ENCODE measurements around the gene ZNF487. TPM values are rescaled to one million over a fixed set of nuclear protein-coding genes. Genes with fewer than 3 reads are reported as not detected.

Gene ZNF487
- total RNA-seq, 1 experiment from 2014 or later = 1.4 TPM

DNA sequence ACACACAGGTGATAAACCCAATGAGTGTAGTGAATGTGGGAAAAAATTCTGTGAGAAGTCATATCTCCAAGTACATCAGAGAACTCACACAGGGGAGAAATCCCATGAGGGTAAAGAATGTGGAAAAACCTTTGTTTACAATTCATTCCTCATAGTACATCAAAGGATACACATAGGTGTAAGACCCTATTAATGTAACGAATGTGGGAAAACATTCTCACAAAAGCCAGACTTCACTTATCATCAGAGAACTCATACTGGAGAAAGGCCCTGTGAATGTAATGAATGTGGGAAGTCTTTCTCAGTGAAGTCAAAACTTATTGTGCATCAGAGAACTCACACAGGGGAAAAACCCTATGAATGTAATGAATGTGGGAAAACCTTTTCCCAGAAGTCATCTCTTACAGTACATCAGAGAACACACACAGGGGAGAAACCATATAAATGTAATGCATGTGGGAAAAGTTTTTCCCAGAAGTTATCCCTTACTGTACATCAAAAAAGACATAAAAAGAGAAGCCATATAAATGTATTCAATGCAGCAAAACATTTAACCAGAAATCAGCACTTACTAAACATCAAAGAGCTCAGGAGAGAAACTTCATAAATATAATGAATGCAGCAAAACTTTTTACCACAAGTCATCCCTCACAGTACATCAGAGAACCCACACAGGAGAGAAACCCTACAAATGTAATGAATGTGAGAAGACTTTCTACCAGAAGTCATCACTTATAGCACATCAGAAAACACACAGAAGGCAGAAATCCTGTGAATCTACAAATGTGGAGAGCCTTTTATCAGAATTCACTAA lies 87.7 kb downstream of the ZNF487 start:
- no peak for DNase-seq (ENCODE audit: low spot score)

Other genes with a start within 250 kb of the ZNF487 start
- gene RASGEF1A, start 170.0 kb upstream of the ZNF487 start, total RNA-seq (2014; rRNA removed; shearing (Covaris generic)) = not detected in 2 replicates
- gene FXYD4, start 65.5 kb upstream of the ZNF487 start, total RNA-seq (2014; rRNA removed; shearing (Covaris generic)) = not detected in 2 replicates
- gene HNRNPF, start 27.9 kb upstream of the ZNF487 start, total RNA-seq (2014; rRNA removed; shearing (Covaris generic)) = 238 and 256 TPM in 2 replicates
- gene ZNF239, start 137.5 kb downstream of the ZNF487 start, total RNA-seq (2014; rRNA removed; shearing (Covaris generic)) = 5.7 TPM in 2 replicates
- gene ZNF485, start 169.3 kb downstream of the ZNF487 start, total RNA-seq (2014; rRNA removed; shearing (Covaris generic)) = 3.3 and 3.6 TPM in 2 replicates
- 64.5 and 72.1 TPM in 2 replicates for gene ZNF32, start 211.8 kb downstream of the ZNF487 start, total RNA-seq (2014; rRNA removed; shearing (Covaris generic))